ENCODE measurements around the gene MRGPRD. TPM values are rescaled to one million over a fixed set of nuclear protein-coding genes. Genes with fewer than 3 reads are reported as not detected.

MRGPRD gene
- total and polyA plus RNA-seq, 10 of the 15 experiments (the other 5 are each of a cell fraction or from before 2014, with no cell fraction given) = not detected

DNA sequence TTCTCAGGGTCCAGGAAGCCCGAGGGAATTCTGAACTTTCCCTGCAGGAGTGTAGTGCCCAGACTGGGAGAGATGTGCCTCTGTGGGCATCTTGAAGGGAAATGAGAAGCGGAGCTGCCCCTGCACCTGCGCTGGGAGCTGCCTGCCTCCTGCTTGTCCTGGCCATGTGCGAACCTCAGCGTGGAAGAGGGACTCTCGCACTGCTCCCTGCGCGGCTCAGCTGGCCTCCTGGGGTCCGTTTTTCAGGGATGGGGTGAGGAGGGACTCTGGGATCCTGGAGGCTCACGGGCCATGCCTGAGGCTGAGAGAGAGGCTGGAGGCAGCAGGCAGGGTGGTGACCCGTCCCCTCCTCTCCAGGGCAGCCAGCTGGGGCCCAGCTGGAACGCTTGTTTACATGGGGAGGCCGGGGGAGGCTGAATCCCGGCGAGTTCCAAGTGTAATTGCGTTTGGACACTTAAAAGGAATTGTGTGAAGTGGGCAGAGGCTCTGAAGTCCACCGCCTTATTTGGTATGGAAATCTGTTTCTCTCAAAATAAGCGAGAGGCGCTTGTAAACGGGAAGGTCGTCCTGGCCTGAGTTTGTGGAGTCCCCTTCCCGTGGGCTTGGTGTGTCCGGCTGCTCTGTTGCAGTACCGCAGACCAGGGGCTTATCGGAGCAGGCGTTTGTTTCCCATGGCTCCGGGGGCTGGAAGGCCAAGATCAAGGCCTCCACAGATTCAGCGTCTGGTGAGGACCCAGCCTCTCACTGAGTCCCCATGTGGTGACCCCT, 33.5 kb upstream of the MRGPRD start:
- BruUV-seq (replicated peaks) = no TSS peak
- RAD21 ChIA-PET (ENCODE audit: unreplicated experiment) = no interaction called here

More for the DNA sequence above, 33.5 kb upstream of the MRGPRD start:
- no peak for DNase-seq (ENCODE audit: low read depth, low spot score)
- no peaks in the 10 kb centered on the region for H4K20me1 ChIP-seq (ENCODE audit: control insufficient read depth, insufficient read depth)
- H3K27ac ChIP-seq (ENCODE audit: control insufficient read depth, insufficient read depth) = no peak overlapping the region
- in situ Hi-C loops (cut with MboI) = no loop called here
- H3K4me3 ChIP-seq = no peak overlapping the region
- no peaks in the 10 kb centered on the region for H3K4me1 ChIP-seq (ENCODE audit: control insufficient read depth, insufficient read depth, low read length)
- H3K9ac ChIP-seq (ENCODE audit: control insufficient read depth, insufficient read depth, low read length) = no peak overlapping the region
- ChIA-PET SMC1A (ENCODE audit: uncharacterized antibody, unreplicated experiment) (no interaction called here), CTCF (no interaction called here), POLR2A (no interaction called here)
- 47% methylated on average over 28 of the region's 28 CpGs for WGBS (ENCODE audit: insufficient coverage, insufficient replicate concordance, low lambda C conversion rate, missing lambda C conversion rate)
- no peak overlapping the region for H3K4me2 ChIP-seq (ENCODE audit: control insufficient read depth, insufficient read depth)
- intact Hi-C loops (cut with micrococcal nuclease; ENCODE audit: unreplicated experiment) = no loop called here
- H3K9me3 ChIP-seq (replicated peaks; ENCODE audit: control insufficient read depth, insufficient read depth, low read length) = no peaks in the 10 kb centered on the region
- H3K79me2 ChIP-seq (ENCODE audit: control insufficient read depth, insufficient read depth, low read length) = no peaks in the 10 kb centered on the region
- H3K36me3 ChIP-seq (ENCODE audit: control insufficient read depth in 2 of 2, insufficient read depth in 2 of 2, low read length in 1 of 2) = no peaks in the 10 kb centered on the region
- FAIRE-seq = no peak
- no peak overlapping the region for H2AFZ ChIP-seq (ENCODE audit: control insufficient read depth, low read depth, low read length)
- H3K27me3 ChIP-seq (replicated peaks in 1 of 2; ENCODE audit: control insufficient read depth in 2 of 2, insufficient read depth in 2 of 2, low read length in 1 of 2) = peaks cover 0 to 3% of the 10 kb centered on the region in 2 experiments; a peak in 3 of 4 replicates
- TF ChIP-seq TCF7 (IDR thresholded peaks at IDR 0.05; ENCODE audit: borderline replicate concordance) = no peak
- TF ChIP-seq, protein P1, sequence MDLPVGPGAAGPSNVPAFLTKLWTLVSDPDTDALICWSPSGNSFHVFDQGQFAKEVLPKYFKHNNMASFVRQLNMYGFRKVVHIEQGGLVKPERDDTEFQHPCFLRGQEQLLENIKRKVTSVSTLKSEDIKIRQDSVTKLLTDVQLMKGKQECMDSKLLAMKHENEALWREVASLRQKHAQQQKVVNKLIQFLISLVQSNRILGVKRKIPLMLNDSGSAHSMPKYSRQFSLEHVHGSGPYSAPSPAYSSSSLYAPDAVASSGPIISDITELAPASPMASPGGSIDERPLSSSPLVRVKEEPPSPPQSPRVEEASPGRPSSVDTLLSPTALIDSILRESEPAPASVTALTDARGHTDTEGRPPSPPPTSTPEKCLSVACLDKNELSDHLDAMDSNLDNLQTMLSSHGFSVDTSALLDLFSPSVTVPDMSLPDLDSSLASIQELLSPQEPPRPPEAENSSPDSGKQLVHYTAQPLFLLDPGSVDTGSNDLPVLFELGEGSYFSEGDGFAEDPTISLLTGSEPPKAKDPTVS (IDR thresholded peaks at IDR 0.05; ENCODE audit: low read depth, low read length) = no peak
- no peak for TF ChIP-seq TCF3 (IDR thresholded peaks at IDR 0.05; ENCODE audit: borderline replicate concordance, insufficient read depth, low read depth, low read length)
- no peak for TF ChIP-seq CEBPB (IDR thresholded peaks at IDR 0.05; ENCODE audit: borderline replicate concordance in 1 of 2, low read depth in 2 of 2, low read length in 2 of 2)
- TF ChIP-seq BHLHE40 (IDR thresholded peaks at IDR 0.05; ENCODE audit: borderline replicate concordance in 1 of 2, low read depth in 2 of 2, low read length in 1 of 2) = no peak
- TF ChIP-seq ZNF217 (IDR thresholded peaks at IDR 0.05) = no peak
- no peak for TF ChIP-seq CHD4 (IDR thresholded peaks at IDR 0.05)
- no peak for TF ChIP-seq ETV6 (conservative IDR thresholded peaks at IDR 0.05 in 1 of 2, IDR thresholded peaks at IDR 0.05 in 1 of 2; ENCODE audit: borderline replicate concordance in 1 of 2, low read depth in 1 of 2)
- TF ChIP-seq GATAD2B (conservative IDR thresholded peaks at IDR 0.05; ENCODE audit: low read depth) = no peak
- no peak for TF ChIP-seq RB1 (IDR thresholded peaks at IDR 0.05; ENCODE audit: borderline replicate concordance)
- no peak for TF ChIP-seq ZZZ3 (IDR thresholded peaks at IDR 0.05; ENCODE audit: control insufficient read depth, insufficient read length, low read depth)
- no peak for TF ChIP-seq SIN3A (IDR thresholded peaks at IDR 0.05; ENCODE audit: low read depth, low read length)
- no peak for TF ChIP-seq ZBTB33 (IDR thresholded peaks at IDR 0.05)
- no peak for TF ChIP-seq SIX5 (IDR thresholded peaks at IDR 0.05; ENCODE audit: low read depth, low read length, severe bottlenecking)
- TF ChIP-seq RUNX3 (IDR thresholded peaks at IDR 0.05; ENCODE audit: low read length) = no peak
- TF ChIP-seq SUZ12 (IDR thresholded peaks at IDR 0.05; ENCODE audit: unreplicated experiment) = no peak
- no peak for TF ChIP-seq STAT1 (conservative IDR thresholded peaks at IDR 0.05)
- TF ChIP-seq HCFC1 (IDR thresholded peaks at IDR 0.05; ENCODE audit: low read length) = no peak
- TF ChIP-seq EED (IDR thresholded peaks at IDR 0.05; ENCODE audit: low read depth) = no peak
- ATAC-seq = no peak

Data from GM12878 (cell line).